Mucosa of stomach (tissue), 1 donor: Measurements from ENCODE around the gene GUCA2B.

ENCODE experiments used
- H3K27me3 ChIP-seq: one replicate; pipeline ENCODE4 v1.7.0; 2013; ENCODE audit warnings: mild to moderate bottlenecking, low read length; ENCODE audit not compliant: control insufficient read depth, insufficient read depth
- H3K36me3 ChIP-seq: one replicate; pipeline ENCODE4 v1.7.0; 2013; ENCODE audit warnings: low read length; ENCODE audit not compliant: control insufficient read depth, insufficient read depth
- H3K4me1 ChIP-seq: one replicate; pipeline ENCODE4 v1.7.0; 2013; ENCODE audit warnings: mild to moderate bottlenecking, low read length; ENCODE audit not compliant: control insufficient read depth, insufficient read depth
- H3K4me3 ChIP-seq: one replicate; pipeline ENCODE4 v1.7.0; 2013; ENCODE audit warnings: low read length
- H3K9ac ChIP-seq: one replicate; pipeline ENCODE4 v1.7.0; 2013; ENCODE audit warnings: mild to moderate bottlenecking, low read length, moderate library complexity
- H3K9me3 ChIP-seq: one replicate; pipeline ENCODE4 v1.7.0; 2013; ENCODE audit warnings: mild to moderate bottlenecking, low read length, moderate library complexity; ENCODE audit not compliant: control insufficient read depth
- donor health status: Pancreatic carcinoma.

Gene GUCA2B

DNA sequence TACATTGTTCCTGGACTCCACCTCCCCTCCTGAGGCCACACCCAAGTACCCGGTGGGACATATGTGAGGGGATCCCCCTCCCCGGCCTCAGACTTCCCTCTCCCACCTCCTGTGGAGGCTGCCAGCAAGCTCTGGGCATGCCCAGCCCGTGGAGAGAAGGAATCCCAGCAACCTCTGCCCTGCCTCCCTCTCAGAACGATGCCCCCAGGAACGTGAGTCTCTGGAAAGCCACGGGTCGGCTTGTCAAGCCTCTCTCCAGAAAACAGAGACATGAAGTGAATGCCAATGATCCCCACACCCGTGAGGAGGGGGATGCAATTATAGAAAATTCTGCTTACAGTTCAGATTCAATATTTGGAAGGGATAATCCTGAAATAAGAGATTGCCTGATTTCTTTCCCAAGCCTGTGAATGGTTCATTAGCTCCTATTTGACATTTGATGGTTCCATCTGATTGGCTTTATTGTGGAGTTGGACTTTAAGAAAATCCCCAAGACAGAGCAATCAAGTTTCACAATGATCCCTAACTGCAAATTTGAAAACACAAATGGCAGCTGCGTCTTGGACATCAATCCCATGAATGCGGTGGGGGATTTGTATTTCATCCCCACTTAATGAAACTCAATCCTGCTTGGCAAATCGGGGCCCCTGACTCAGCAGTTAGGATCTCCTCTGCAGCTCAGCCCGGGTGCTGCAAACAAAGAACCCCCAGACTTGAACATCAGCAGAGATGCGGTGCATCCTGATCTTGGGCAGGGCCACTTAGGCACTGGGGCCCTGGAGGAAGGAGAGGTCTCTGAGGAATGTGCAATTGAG is 9.1 kb upstream of the GUCA2B start:
- H3K4me1 ChIP-seq: peaks cover 7% of the 10 kb centered on the region
- H3K27me3 ChIP-seq: peaks cover 19% of the 10 kb centered on the region
- H3K4me3 ChIP-seq: no peak overlapping the region
- H3K9me3 ChIP-seq: no peaks in the 10 kb centered on the region
- H3K36me3 ChIP-seq: no peaks in the 10 kb centered on the region
- H3K9ac ChIP-seq: no peak overlapping the region

DNA sequence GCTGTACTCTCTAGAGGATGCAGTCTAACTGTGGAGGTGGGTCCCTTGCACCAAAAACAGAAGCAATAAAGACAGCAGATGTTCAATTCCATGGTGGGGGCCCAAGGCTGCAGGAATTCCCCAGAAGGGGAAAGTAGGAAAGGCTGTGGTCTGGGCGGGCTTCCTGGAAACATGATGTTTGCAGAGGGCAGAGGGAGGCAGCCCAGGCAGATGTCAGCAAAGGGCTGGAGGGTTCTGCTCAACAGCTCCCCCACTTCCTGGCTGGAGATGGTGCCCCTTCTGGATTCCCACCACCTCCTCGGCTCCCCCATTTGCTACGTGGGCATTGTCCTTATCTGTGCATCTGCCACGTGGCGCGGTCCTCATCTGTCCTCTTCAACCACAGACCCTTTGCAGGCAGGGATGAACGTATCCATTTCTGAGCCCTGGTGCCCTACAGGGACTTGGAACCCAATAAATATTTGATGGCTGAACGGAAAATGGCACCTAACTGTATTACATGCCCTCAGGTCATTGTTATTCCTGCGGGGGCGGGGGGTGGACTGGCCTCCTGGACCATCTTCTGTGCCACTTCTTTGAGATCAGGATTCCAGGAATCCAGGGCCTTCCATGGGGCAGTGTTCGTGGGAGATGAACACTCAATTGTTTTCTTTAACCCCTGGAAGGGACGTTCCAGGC is 8.4 kb upstream of the GUCA2B start:
- peaks cover 19% of the 10 kb centered on the region for H3K27me3 ChIP-seq
- no peaks in the 10 kb centered on the region for H3K36me3 ChIP-seq

DNA sequence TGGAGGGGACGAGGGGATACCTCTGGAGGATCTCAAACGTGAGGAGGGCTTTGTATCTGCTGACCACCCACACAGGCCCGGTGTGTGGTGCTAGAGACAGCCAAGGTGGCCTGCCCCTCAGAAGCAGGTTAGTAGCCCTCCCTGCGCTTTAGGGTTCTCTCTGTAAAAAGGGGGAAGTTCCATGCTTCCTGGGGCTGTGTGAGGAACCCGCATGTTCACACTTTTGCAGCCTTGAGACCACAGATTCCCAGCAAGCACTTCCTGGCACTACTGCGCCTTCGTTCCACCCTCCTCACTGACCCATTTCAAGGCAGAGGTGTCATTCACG is 7.9 kb upstream of the GUCA2B start:
- H3K9me3 ChIP-seq: no peaks in the 10 kb centered on the region
- H3K27me3 ChIP-seq: peaks cover 19% of the 10 kb centered on the region
- no peak overlapping the region for H3K4me3 ChIP-seq
- no peaks in the 10 kb centered on the region for H3K36me3 ChIP-seq
- H3K4me1 ChIP-seq: peaks cover 7% of the 10 kb centered on the region
- no peak overlapping the region for H3K9ac ChIP-seq

More for the DNA sequence above, 8.4 kb upstream of the GUCA2B start:
- H3K4me1 ChIP-seq: peaks cover 7% of the 10 kb centered on the region
- H3K9ac ChIP-seq: no peak overlapping the region
- H3K9me3 ChIP-seq: no peaks in the 10 kb centered on the region
- no peak overlapping the region for H3K4me3 ChIP-seq

GRCh38 chr1:42145764-42146625 is 7.2 kb upstream of the GUCA2B start:
- H3K27me3 ChIP-seq: peaks cover 19% of the 10 kb centered on the region

GRCh38 chr1:42146626-42147320 is 6.4 kb upstream of the GUCA2B start:
- Histone ChIP-seq H3K4me1 (peaks cover 11% of the 10 kb centered on the region), H3K9ac (no peak overlapping the region), H3K4me3 (no peak overlapping the region), H3K27me3 (peaks cover 19% of the 10 kb centered on the region), H3K9me3 (no peaks in the 10 kb centered on the region), H3K36me3 (no peaks in the 10 kb centered on the region)

More at GRCh38 chr1:42145764-42146625, 7.2 kb upstream of the GUCA2B start:
- H3K4me1 ChIP-seq: peaks cover 7% of the 10 kb centered on the region
- no peak overlapping the region for H3K9ac ChIP-seq
- no peaks in the 10 kb centered on the region for H3K36me3 ChIP-seq
- H3K9me3 ChIP-seq: no peaks in the 10 kb centered on the region
- no peak overlapping the region for H3K4me3 ChIP-seq

DNA sequence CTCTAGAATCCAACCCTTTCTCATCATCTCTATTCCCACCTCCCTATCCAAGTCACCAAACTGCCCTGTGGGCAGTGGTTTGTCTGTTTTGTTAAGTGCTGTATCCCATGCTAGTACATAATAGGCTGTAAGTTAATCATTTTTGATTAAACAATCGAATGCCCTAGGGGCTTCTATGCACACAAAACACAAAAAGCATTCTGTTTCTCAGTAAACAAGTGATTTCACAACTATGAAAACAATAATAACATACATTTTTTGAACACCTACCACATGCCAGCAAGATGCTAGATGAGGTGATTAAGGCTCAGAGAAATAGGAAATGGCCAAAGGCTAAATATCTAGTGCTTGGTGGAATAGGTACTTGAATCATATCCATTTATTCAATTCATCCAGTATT is 5.0 kb upstream of the GUCA2B start:
- no peaks in the 10 kb centered on the region for H3K9me3 ChIP-seq
- H3K9ac ChIP-seq: no peak overlapping the region
- no peak overlapping the region for H3K4me3 ChIP-seq
- peaks cover 25% of the 10 kb centered on the region for H3K4me1 ChIP-seq
- peaks cover 19% of the 10 kb centered on the region for H3K27me3 ChIP-seq
- H3K36me3 ChIP-seq: no peaks in the 10 kb centered on the region

DNA sequence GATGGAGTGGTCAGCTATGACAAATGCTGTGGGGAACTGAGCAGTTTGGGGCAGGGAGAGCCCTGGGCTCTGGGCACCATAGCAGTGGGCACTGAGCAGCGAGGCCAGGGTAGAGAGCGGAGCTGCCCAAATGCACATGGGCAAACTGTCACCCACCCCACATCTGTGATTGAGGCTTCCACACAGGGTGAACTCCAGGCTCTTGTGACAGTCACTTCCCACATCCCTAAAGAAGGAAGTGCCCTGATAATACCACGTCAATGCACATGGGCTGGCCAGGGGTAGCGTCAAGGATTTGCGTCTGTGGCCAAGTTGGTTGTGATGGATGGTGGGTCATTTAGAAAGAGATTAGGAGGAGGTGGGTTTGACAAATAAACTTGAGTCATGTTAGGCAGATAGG is 2.6 kb upstream of the GUCA2B start:
- no peaks in the 10 kb centered on the region for H3K9me3 ChIP-seq
- H3K27me3 ChIP-seq: peaks cover 8% of the 10 kb centered on the region

DNA sequence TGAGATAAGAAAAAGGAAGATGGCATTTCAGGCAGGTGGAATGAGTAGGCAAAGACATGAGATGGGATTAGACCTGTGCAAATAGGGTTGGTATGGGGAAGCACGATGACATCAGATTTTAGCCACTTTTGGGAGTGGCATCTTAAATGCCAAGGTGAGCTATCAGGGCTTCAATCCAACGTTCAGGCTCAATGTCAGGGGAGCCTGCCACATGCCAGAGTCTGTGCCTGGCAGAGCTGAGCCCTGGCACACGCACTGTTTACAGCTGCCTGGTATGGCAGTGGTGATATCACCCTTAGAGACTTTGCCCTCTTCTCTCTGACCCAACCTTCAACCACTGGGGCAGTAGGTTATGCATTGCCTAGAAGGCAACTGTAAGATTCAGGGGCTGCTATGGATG is 1.1 kb upstream of the GUCA2B start:
- Histone ChIP-seq H3K27me3 (no peaks in the 10 kb centered on the region), H3K9ac (no peak overlapping the region), H3K4me1 (peaks cover 43% of the 10 kb centered on the region), H3K9me3 (no peaks in the 10 kb centered on the region), H3K36me3 (no peaks in the 10 kb centered on the region), H3K4me3 (no peak overlapping the region)

More for the DNA sequence above, 2.6 kb upstream of the GUCA2B start:
- no peak overlapping the region for H3K9ac ChIP-seq
- H3K4me3 ChIP-seq: no peak overlapping the region
- no peaks in the 10 kb centered on the region for H3K36me3 ChIP-seq
- peaks cover 45% of the 10 kb centered on the region for H3K4me1 ChIP-seq

GRCh38 chr1:42153624-42154023 is 414 bp downstream of the GUCA2B start:
- no peaks in the 10 kb centered on the region for H3K27me3 ChIP-seq
- H3K4me3 ChIP-seq: no peak overlapping the region
- H3K9me3 ChIP-seq: no peaks in the 10 kb centered on the region
- no peak overlapping the region for H3K9ac ChIP-seq
- H3K36me3 ChIP-seq: no peaks in the 10 kb centered on the region
- H3K4me1 ChIP-seq: peaks cover 38% of the 10 kb centered on the region

GRCh38 chr1:42154685-42155084 is 1.5 kb downstream of the GUCA2B start:
- no peaks in the 10 kb centered on the region for H3K9me3 ChIP-seq
- no peak overlapping the region for H3K9ac ChIP-seq
- H3K27me3 ChIP-seq: no peaks in the 10 kb centered on the region
- H3K4me3 ChIP-seq: no peak overlapping the region
- no peaks in the 10 kb centered on the region for H3K36me3 ChIP-seq
- peaks cover 38% of the 10 kb centered on the region for H3K4me1 ChIP-seq

- Histone ChIP-seq H3K9ac (no peak overlapping the region), H3K27me3 (no peaks in the 10 kb centered on the region), H3K4me3 (no peak overlapping the region), H3K4me1 (peaks cover 38% of the 10 kb centered on the region), H3K9me3 (no peaks in the 10 kb centered on the region), H3K36me3 (no peaks in the 10 kb centered on the region)
These were observed 2.2 kb downstream of the GUCA2B start for GRCh38 chr1:42155362-42155761.
